ENCODE results near the gene LIMCH1.
"Not testable (repeated sequence)": the region's sequence is repeated elsewhere in the genome, so short reads cannot be mapped to it uniquely, and the experiment has no call there.

Gene LIMCH1

DNA sequence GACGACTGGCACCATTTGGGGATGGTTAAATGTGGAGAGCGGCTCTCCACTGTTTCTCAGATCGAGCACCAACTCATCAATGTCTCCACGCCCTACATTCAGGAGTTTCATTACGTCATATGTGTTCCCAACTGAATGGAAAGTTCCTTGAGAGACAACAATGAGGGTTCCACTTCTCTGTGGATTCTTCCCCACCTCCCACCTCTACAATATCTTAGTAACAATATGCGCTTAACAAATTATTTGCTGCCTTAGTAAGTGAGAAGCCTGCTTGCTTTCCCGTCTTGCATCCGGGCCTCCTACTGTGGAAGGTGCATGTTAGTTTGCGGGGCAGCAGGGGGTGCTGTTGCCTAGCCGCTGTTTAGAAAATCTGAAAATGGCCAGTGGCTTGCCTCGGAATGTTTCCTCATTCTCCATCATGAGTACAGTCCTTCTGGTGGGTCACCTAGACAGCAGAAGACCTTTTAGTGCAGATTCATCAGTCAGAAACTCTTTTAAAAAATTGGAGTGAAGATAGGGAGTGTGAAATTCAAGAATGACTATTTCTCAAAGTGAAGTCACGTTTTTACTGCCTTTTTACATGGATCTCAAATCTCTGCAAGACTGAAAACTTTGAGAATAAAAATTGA, 154.9 kb downstream of the LIMCH1 start:
- DNase-seq: peak; percentile 8 to 53

DNA sequence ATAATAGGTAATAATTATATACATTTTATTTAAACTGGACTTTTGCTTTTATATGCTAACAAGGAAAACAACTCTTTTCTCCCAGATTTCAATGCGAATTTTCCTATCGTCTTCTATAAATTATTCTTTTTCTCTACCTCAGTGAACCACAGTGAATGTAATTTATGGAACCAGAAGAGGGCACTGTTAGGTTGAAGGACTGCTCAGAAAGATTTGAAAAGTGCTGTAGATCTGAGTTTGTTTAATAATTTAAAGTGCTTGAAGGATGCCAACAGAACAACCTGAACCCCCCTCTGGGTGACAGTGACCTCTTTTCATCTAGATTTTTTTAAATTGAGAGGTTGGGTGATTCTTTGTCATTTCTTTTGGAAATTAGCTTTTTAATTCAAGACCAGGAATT, 155.7 kb downstream of the LIMCH1 start:
- peak; percentile 12 to 70 for DNase-seq

DNA sequence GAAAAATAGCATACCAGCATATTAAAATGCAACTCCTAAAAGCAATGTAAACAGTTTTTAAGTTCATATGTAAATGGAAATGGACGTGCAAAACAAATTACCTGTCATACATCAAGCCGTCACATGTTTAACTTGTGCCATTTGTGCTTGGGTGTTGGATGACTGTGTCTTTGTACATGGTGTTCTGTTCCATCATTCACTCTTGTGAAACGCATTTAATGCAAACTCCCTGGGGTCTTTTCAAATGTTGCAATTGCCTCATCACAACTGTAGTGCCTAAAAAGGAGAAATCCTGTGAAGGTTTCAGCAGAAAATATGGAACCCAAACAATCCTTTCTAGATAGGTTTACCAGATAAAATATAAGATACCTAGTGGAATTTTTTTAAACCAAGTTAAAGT, 158.2 kb downstream of the LIMCH1 start:
- no peak for DNase-seq

DNA sequence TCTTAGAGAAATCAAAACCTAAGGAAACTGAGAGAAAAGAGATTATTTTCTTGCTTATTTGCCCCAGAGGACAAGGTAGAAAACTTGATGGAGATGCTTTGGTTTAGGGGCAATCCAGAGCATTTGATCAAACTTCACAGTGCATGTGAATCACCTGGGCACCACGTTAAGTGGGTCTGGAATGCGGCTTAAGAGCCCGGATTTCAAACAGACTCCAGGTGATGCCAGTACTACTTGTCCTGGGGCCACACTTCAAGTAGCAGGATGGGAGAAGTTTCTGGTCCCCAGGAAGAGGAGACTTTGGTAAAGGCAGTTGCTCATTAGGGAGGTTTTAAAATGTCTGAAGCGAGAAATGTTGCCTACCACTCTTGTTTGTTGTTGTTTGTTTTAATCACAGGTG, 158.8 kb downstream of the LIMCH1 start:
- no peak for DNase-seq

DNA sequence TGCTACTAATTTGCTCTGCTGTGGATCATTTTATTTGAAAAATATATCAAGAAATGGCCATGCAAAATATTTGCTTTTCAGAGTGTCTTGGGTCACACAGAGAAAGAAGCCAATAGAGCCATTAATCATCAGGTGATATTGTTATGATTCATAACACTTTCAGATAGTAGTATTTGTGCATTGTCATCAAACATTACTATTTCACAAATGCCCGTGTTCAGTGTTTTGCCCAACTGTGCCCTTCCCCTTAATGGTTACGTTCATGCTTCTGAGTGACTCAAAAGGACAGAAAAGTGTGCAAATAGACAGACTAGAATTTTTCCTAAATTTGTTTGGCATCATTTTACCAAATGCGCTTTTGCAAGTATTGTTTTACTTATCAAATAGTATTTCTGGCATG, 164.0 kb downstream of the LIMCH1 start:
- DNase-seq: no peak

DNA sequence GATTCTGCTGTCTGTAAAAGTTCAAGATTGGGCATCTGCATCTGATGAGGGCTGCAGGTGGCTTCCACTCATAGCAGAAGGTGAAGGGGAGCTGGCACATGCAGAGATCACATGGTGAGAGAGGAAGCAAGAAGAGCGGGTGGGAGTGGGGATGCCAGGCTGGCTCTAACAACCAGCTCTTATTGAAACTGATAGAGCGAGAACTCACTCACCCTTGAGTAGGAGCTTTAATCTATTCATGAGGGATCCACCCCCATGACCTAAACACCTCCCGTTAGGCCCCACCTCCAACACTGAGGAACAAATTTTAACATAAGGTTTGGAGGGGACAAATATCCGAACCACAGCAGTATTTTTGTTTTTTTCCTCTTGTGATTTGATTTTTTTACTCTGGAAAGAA, 164.8 kb downstream of the LIMCH1 start:
- DNase-seq: no peak

DNA sequence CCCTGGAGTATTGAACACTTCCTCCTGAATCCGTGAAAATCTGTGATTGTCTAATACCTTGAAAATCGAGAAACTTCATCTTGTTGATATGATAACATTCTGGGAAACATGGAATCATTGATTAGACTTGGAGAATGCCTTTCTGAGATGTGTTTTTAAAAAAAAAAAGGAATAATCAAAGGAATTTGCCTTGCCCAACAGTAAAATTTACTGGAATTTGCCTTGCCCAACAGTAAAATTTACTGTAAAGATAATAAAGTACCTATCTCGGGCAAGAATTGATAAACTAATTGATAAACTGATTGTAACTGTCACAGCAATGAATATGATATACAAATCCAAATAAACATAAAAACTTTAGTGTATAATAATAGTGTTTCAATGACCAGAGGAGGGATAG, 165.8 kb downstream of the LIMCH1 start:
- no peak for DNase-seq

DNA sequence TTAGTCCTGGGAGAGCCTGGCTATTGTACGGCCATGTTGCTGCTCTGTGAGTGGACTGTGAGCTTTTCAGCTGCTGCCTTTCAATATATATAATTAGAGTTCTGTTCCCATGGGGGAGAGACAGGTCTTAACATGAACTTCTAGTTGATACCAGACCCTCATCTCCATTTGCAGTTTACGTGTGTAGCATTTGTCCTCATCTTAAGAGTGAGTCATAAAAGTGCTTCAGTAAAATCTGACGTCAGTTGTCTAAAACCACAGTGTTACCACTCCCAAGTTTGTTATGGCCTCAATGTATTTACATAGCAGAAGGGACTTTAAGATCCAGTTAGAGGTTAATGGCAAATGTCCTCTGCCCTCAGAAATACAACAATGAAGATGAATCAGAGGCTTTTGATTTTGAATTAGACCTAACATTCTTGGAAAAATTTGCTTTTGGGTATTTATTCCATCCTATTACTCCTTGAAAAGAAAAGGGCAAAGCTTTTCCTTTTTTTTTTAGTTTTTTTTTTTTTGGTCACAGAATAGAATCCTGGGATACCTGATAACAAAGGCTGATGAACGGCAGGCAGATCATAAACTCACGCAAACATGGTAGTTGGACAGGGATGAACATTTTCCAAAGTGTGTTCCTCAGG, 172.0 kb downstream of the LIMCH1 start:
- DNase-seq: no peak

DNA sequence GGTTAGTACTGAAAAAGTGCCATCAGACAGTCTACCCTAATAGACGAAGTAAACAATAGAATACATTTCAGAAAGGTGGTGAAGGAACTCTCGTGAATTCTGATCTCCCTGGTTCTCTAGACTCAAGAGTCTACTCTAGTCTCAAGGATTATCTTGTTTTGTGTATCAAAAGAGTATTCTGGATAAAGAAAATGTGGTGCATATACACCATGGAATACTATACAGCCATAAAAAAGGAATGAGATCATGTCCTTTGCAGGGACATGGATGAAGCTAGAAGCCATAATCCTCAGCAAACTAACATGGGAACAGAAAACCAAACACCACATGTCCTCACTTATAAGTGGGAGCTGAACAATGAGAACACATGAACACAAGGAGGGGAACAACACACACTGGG, 173.7 kb downstream of the LIMCH1 start:
- not testable (repeated sequence) for DNase-seq

DNA sequence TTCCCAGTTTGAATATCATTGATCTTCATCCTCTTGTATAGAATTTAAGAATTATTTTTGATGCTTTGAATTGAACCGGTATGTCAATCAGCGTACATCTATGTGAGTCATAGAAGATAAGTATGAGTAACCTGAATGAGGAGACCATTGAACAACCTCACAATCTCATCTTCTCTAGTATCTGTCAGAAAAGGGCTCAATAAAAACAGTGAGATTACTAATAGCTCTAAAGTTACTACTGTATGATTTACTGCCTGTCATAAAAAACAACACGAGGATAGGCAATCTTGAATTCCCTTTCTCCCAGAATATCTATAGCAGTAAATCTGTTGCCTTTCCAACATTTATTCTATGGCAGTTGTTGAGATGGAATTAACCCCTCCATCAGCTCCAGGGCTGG, 174.5 kb downstream of the LIMCH1 start:
- no peak for DNase-seq

DNA sequence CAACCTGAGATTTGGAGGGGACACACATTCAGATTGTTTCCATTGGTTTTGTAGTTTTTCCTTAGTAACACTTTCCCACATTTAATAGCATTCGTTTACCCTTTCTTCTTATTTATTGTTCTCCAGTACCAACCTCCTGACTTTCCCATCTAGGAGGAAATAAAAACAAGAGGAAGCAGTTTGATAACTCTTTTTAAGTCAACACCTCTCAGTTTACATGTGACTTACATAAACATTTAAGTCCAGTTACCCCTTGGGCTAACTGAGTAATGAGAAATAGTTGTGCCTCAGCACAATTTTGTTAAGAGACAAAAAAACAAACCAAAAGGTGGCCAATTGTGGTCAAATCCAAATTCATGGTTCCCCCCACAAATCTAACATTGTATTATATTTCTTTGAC, 175.8 kb downstream of the LIMCH1 start:
- no peak for DNase-seq

DNA sequence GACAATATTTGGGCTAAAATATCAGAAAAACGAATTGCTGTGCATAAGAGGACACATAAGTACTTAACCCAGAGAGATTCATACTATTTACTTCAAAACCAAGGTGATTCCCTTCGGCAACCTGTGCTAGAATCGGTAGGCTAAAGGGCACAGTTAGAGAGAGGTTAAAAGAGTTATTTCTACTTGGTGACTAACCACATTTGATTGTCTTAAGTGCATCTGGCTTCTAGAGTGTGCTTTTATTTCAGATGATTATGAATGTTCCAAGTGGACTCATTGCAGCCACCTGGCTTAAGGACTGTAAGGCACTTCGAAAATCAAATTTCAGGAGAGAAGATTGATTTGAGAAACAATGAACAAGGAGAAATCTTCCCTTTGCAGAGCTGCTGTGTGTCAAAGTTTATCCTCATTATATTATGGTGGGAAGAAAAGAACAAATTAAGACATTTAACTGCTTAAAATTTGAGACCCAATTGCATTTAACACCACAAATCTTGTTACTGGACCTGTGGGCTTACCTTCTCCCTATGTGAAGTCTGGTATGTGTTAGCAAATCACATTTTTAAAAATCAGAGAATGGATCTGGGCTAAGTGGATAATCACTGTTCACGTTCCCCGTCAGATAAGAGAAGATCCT, 176.5 kb downstream of the LIMCH1 start:
- no peak for DNase-seq

DNA sequence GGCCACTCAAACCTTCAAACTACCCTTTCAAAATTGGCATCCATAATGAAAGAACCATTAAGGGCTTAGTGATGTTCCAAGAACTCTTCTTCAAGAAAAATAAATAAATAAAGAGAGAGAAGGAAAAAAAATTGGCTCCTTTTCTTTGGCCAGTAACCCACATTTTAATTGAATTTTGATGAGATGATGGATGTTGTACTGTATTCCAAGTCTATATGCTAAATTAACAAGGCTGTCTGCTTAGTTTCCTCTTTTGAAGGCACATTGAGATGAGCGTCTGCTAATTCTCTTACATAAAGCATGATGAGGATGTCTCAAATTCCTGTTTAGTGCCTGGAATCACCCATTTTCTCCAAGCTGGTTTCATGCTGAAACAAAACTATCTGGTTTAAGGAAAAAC, 177.2 kb downstream of the LIMCH1 start:
- no peak for DNase-seq

DNA sequence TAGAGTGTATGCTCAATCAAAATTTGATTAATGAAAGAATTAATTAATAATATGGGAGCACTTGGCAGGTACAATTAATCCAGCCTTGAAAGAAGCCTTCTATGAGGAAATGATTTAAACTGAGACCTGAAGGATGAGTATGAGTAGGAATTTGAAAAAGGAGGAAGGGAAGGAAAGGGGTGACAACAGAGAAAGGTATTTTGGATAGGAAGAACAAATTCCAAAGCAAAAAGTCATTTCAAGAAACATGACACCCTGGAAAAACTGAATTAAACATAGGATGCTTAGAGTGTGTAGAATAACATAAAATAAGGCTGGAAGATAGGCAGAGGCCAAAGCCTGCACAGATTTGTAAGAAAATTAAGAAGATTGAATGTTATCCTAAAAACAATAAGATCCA, 180.9 kb downstream of the LIMCH1 start:
- DNase-seq: peak in 1 of 2 experiments; percentile 56

DNA sequence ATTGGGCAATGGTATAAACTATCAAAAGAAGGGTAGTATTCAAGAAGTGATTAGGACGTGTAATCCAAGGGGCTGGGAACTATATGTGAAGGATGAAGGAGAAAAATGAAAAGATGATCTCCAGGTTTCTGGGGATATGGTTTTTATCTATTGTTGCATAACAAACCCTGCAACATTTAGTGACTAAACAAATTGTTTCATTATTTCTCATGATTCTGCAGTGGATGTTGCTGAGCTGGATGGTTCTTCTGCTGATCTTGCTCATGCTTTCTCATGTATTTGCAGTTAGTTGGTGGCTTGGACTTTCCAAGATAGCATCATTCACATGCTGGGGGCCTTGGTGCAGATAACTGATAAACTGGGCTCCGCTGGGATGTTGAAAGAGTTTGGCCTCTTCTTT, 181.5 kb downstream of the LIMCH1 start:
- no peak for DNase-seq

DNA sequence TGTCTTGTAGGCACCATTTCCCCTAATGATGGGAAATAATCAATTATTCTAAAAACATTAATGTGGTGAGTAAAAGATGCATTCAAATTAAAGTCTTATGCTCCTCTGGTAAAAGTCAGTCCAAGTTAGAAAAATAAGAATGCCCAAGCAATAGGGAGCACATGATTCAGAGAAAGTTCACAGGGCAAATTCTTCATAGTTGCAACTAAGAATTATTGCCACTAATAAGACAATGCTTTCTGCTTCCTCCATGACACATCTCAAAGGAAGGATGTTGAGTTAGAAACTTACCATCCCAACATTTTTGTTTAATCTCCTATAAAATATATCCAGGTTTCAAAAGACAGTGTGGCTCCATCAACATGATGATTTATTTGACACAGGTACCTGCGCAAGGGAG, 184.2 kb downstream of the LIMCH1 start:
- no peak for DNase-seq

DNA sequence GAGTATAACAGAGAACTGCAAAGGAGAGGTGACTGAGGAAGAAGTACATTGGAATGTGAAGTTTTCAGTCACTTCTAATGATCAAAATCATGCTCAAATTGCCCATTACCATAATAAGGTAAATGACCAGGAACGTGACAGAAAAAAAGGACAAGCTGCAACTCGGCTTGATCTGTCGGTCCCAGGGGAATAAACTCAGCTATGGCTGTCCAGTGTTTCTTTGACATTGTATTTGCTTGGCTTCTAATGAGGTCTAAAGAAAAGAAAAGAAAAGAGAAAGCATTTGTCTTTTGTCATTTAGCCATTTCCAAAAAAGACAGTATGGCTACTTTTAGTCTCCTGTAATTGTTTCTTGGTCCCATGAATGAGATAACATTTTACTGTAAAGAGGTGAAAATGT, 185.3 kb downstream of the LIMCH1 start:
- no peak for DNase-seq

DNA sequence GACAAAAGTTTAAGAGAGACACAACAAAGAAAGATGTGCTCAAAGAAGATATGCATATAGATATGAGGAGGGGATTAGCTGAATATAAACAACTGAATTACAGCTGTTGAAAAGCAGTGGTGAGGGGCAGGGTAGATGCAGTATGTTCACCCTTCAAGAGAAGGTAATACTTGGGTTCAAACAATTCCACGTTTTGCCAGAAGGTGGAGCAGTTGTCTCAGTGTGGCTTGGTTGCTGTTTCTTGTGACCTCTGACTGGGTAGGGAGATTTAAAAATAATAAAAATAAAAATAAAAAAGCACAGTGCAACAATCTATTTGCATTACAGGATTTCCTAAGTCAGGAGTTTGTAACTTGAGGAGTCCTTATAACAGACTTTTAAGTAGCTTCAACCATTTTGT, 187.3 kb downstream of the LIMCH1 start:
- no peak for DNase-seq

DNA sequence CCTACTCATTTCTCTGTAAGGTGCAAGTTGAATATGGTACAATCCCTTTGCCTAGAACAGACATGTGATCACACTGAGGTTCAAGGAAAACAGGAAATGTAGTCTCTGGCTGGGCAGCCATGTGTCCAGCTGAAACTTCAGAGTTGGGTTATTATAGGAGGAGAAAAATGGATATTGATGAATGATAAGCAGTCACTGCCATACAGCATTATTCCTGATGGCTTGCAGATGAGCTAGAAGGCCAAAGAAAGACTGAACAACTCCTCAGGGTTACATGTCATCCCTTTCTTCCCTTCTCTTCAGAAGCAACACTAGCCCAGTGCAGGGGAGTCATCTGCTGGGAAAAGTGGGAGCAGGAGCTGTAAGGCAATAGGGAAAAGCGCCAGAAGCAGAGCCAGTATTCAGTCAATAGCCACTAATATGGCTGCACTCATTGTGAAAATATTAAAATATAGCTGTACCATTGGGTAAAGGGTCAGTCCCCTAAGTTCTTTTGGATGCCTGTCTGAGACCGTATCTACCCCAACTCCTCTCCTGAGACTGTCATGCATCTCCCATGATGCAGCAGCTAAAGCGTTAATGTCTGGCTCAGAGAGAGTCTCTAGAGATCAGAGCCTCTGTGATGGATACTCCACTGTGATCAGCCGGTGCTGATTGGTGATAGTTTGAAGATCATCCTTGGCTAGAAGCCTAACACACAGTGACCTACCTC, 190.1 kb downstream of the LIMCH1 start:
- no peak for DNase-seq

DNA sequence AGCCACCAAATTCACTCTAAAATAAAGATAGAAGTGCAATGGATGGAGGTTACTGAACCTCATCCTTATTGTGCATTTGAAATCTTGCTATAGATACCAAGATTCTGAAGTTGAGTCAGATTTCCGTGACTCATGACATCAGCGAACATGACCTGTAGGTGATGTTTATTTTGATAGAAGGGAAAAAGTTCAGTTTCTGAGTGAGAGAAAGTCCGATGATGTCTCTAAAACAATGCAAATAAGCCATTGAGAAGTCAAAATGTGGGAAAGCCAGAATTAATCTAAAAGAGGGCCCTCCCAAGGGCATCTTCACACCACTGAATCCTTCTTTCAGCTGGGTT, 190.6 kb downstream of the LIMCH1 start:
- no peak for DNase-seq

DNA sequence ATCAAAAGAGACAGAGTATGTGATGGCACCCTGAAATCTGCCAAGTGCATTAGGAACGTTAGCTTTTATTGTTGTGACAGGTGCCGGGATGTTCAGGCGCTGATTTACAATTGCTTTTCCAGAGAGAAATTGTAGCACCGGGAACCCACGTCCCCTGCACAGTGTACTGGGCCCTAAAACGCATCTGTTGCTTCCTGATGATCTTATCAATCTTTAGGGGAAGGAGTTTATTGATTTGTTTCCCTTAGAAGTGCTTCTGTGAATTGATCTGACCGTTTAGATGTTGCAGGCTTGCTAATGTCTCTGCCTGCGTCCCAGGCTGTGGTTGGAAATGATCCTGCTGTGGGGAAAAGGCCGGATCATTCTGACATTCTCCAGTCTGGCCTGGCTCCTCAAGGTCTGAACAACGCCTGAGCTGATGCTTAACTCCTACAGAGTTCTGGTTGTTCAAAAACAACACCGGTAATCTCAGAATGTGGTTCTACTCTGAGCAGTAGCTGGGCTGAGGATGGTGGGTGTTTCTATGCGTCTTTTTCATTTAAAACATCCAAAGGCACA, 193.7 kb downstream of the LIMCH1 start:
- DNase-seq: no peak

DNA sequence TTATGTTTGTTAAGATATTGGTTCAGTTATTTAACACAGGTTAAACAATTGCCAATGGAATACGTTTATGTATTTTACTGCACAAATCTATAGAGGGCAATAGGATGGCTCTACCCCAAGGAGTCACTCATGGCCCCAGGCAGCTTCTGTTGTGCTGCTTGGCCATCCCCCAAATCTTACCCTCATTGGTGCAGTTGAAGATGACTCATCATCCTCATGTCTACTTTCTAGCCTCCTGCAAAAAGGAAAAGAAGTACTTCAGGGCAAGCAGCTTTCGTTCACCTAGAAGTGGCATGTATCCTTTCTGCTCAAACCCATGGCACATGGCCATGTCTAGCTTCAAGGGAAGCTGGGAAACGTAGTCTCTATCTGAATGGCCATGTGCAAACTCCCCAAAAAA, 196.4 kb downstream of the LIMCH1 start:
- no peak for DNase-seq

DNA sequence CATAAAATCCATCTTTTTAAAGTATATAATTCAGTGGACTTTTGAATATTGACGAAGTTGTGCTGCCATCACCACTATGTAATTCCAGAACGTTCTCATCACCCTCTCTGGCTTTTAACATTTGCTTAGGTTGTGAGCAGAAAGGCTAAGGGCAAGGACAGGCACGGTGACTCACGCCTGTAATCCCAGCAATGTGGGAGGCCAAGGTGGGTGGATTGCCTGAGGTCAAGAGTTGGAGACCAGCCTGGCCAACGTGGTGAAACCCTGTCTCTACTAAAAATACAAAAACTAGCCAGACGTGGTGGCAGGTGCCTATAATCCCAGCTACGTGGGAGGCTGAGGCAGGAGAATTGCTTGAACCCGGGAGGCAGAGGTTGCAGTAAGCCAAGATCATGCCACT, 199.5 kb downstream of the LIMCH1 start:
- DNase-seq: not testable (repeated sequence)

DNA sequence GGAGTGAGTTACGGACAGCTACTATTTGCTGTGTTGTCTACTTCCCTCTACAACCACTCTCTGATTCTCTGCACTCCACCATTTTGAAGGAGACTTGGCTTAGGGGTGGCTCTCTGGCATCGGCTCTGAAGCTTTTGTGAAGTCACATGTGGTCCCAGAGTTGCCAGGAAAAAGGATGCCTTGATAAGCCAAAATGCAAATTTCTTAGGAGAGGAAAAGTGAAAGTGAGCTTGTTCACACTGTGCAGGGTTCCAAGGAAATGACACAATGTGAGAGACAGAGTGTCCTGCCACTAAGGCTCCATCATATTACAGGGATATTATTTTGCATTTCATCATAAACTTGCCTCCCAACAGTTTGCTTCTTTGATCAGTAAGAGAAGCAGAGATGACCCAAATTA, 203.4 kb downstream of the LIMCH1 start:
- no peak for DNase-seq
